Measurements from ENCODE around the gene HOXD11. TPM values are rescaled to one million over a fixed set of nuclear protein-coding genes. Genes with fewer than 3 reads are reported as not detected.
A peak's percentile ranks its signal among the peaks of the same experiment; 100 is the strongest.

The HOXD11 gene
- total and polyA plus RNA-seq, 2 experiments from 2014 or later: not detected

DNA sequence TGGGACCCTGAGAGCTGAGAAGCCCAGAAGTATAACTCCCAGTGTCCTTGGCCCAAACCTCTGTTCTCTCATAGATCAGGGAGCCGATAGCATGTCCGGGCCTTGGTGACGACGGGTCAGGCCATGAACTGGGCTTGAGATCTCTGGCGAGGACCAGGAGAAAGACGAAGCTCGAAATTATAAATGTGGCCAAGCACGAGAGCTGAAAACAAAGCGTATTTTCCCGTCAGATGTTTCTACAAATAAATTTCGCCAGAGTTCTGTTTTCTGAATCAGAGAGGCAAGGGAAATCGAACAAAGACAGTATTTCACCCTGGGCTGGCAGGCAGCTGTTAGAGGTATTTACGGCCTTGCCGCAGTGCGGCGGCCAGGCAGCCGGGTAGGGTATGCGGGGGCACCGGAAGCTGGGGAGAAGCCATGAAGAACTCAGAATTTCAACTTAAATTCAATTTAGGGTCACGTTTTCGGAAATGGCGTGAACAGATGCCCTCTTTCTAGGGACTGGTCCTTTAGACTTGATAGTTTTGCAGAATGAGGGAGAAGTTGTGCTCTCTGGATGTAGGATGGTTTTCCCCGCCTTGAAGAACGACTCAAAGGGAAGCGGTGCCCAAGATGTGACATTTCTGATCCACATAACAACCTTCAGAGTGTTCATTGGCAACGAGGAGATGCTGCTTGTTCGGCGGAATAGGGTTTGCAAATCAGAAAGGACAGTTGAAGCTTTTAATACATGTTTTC, 32.0 kb downstream of the HOXD11 start:
- Histone ChIP-seq H3K79me2 (replicated peaks; ENCODE audit: insufficient read depth) (no peaks in the 10 kb centered on the region), H3K36me3 (ENCODE audit: insufficient read depth) (no peaks in the 10 kb centered on the region), H3K4me1 (ENCODE audit: insufficient read depth) (peaks cover 35% of the 10 kb centered on the region), H3K27me3 (ENCODE audit: insufficient read depth) (peaks cover 100% of the 10 kb centered on the region), H3K9me2 (ENCODE audit: insufficient read depth) (no peaks in the 10 kb centered on the region), H3K27ac (ENCODE audit: low read depth) (no peak overlapping the region), H3K4me3 (no peak overlapping the region), H3F3A (replicated peaks; ENCODE audit: low read depth) (peaks cover 39% of the 10 kb centered on the region), H2AFZ (no peak overlapping the region), H4K20me1 (replicated peaks; ENCODE audit: insufficient read depth) (peaks cover 47% of the 10 kb centered on the region), H3K4me2 (peak overlapping the region; percentile 21; the same call in 1 of the 2 replicates)
- Mint-ChIP-seq H3K4me3 (peak overlapping the region; percentile 32; the same call in 2 of the 3 replicates), H3K36me3 (ENCODE audit: low read depth) (no peaks in the 10 kb centered on the region; the same call in 2 of the 3 replicates), H3K27me3 (ENCODE audit: insufficient read depth, low read depth, poor library complexity) (peaks cover 98% of the 10 kb centered on the region), H3K4me1 (peaks cover 22% of the 10 kb centered on the region), H3K27ac (no peak overlapping the region), H3K9me3 (peaks cover 3% of the 10 kb centered on the region; the same call in 1 of the 3 replicates)
- TF ChIP-seq EZH2phosphoT487 (IDR thresholded peaks at IDR 0.05; ENCODE audit: unreplicated experiment) (no peak), EZH2 (IDR thresholded peaks at IDR 0.05; ENCODE audit: low read depth, unreplicated experiment) (peak; percentile 82)
- DNase-seq (ENCODE audit: low spot score): no peak
- no peak for ATAC-seq

DNA sequence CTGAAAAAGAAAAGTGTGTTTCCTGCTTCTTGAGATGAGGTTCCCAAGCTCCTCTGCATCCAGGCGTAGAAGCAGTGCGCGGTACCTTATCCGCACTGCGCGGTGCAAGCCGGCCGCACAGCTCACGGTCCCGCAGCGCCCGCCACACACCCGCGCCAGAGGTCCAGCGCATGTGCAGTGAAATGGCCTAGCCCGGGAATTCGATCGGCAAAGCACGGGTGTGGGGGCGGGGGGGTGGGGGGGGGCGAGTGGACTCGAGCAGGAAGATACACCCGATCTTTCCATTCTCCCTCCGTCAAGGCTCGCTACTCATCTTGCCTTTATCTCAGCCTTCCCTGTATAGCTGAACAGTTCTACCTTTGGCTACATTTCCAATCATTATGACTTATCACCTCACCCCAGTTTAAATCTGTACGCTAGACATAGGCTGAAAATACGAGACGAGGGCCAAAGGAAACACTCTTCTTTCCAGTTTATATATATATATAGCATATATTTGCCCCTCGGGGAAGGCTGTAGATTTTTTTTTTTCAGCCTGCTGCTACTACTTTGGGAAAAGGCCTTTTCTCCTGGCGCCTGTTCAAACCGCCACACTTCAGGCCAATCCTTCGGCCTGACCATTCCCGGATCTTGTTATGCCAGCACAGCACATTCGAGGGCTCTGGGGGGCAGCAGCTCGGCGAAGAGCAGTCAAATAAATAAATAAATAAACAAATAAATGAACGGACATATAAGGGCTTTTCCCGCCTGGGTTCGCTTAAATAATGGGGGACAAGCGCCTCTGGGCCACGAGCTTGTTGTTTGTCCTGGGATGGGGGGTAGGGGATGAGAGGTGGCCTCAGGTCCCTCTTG, 32.8 kb downstream of the HOXD11 start:
- peak overlapping the region; percentile 81 for H3K4me2 ChIP-seq
- peak overlapping the region; percentile 97; the same call in 1 of the 2 replicates for H2AFZ ChIP-seq
- H3K4me1 Mint-ChIP-seq: peaks cover 22% of the 10 kb centered on the region
- H3K9me2 ChIP-seq (ENCODE audit: insufficient read depth): no peaks in the 10 kb centered on the region
- H3K27me3 Mint-ChIP-seq (ENCODE audit: insufficient read depth, low read depth, poor library complexity): peaks cover 98% of the 10 kb centered on the region
- H4K20me1 ChIP-seq (replicated peaks; ENCODE audit: insufficient read depth): peaks cover 40% of the 10 kb centered on the region
- ATAC-seq (peak; percentile 10; the same call in 2 of the 3 replicates), DNase-seq (ENCODE audit: low spot score) (no peak)
- peak overlapping the region; percentile 62 for H3K4me3 Mint-ChIP-seq
- no peaks in the 10 kb centered on the region; the same call in 2 of the 3 replicates for H3K36me3 Mint-ChIP-seq (ENCODE audit: low read depth)
- no peak for TF ChIP-seq EZH2phosphoT487 (IDR thresholded peaks at IDR 0.05; ENCODE audit: unreplicated experiment)
- TF ChIP-seq ZNF114 (CRISPR knock-in tag; IDR thresholded peaks at IDR 0.05): no peak
- no peak for TF ChIP-seq JUNB (IDR thresholded peaks at IDR 0.05; ENCODE audit: unreplicated experiment)
- TF ChIP-seq EZH2 (IDR thresholded peaks at IDR 0.05; ENCODE audit: low read depth, unreplicated experiment): peak; percentile 73
- no peak for TF ChIP-seq STAT1 (IDR thresholded peaks at IDR 0.05; ENCODE audit: unreplicated experiment)
- TF ChIP-seq ZNF462 (CRISPR knock-in tag; IDR thresholded peaks at IDR 0.05): no peak
- no peaks in the 10 kb centered on the region for H3K36me3 ChIP-seq (ENCODE audit: insufficient read depth)
- H3K27me3 ChIP-seq (ENCODE audit: insufficient read depth): peaks cover 100% of the 10 kb centered on the region
- H3K79me2 ChIP-seq (replicated peaks; ENCODE audit: insufficient read depth): no peaks in the 10 kb centered on the region
- H3K4me3 ChIP-seq: peak overlapping the region; percentile 64
- H3F3A ChIP-seq (replicated peaks; ENCODE audit: low read depth): peaks cover 31% of the 10 kb centered on the region
- no peak overlapping the region for H3K27ac ChIP-seq (ENCODE audit: low read depth)
- peaks cover 27% of the 10 kb centered on the region for H3K4me1 ChIP-seq (ENCODE audit: insufficient read depth)
- no peak overlapping the region for H3K27ac Mint-ChIP-seq
- peaks cover 3% of the 10 kb centered on the region; the same call in 1 of the 3 replicates for H3K9me3 Mint-ChIP-seq
